Measurements from ENCODE around the gene ANKFY1. TPM values are rescaled to one million over a fixed set of nuclear protein-coding genes. Genes with fewer than 3 reads are reported as not detected.

The ANKFY1 gene
- total RNA-seq, 4 donors from 2014 or later = 25.6 to 70.6 (median 44.9) TPM

DNA sequence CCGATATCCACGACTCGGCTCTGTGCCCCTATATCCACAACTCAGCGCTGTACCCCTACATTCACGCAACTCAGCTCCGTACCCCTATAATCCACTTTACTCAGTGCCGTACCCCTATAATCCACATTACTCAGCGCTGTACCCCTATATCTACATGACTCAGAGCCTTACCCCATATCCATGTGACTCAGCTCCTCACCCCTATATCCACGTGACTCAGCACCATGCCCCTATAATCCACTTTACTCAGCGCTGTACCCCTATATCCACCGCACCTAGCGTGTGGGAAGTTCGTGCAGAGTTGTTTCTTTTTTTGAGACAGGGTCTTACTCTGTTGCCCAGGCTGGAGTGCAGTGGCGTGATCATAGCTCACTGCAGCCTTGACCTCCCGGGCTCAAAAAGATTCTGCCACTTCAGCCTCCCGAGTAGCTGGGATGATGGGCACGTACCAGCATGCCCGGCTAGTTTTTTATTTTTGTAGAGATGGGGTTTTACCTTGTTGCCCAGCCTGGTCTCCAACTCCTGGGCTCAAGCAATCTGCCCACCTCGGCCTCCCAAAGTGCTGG lies 103.4 kb downstream of the ANKFY1 start:
- H3K4me3 ChIP-seq = no peak overlapping the region
- peaks cover 43% of the 10 kb centered on the region for H3K36me3 ChIP-seq

GRCh38 chr17:4159761-4160160 lies 104.0 kb downstream of the ANKFY1 start:
- H3K36me3 ChIP-seq = peaks cover 43% of the 10 kb centered on the region
- no peak overlapping the region for H3K27ac ChIP-seq
- H3K9me3 ChIP-seq = no peaks in the 10 kb centered on the region
- DNase-seq (ENCODE audit: low spot score in 2 of 2) = no peak
- no peak for TF ChIP-seq EP300 (IDR thresholded peaks at IDR 0.05)
- TF ChIP-seq, protein P1, sequence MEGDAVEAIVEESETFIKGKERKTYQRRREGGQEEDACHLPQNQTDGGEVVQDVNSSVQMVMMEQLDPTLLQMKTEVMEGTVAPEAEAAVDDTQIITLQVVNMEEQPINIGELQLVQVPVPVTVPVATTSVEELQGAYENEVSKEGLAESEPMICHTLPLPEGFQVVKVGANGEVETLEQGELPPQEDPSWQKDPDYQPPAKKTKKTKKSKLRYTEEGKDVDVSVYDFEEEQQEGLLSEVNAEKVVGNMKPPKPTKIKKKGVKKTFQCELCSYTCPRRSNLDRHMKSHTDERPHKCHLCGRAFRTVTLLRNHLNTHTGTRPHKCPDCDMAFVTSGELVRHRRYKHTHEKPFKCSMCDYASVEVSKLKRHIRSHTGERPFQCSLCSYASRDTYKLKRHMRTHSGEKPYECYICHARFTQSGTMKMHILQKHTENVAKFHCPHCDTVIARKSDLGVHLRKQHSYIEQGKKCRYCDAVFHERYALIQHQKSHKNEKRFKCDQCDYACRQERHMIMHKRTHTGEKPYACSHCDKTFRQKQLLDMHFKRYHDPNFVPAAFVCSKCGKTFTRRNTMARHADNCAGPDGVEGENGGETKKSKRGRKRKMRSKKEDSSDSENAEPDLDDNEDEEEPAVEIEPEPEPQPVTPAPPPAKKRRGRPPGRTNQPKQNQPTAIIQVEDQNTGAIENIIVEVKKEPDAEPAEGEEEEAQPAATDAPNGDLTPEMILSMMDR (IDR thresholded peaks at IDR 0.05) = no peak
- no peak for TF ChIP-seq POLR2AphosphoS5 (IDR thresholded peaks at IDR 0.05)
- no peak for TF ChIP-seq POLR2A (IDR thresholded peaks at IDR 0.05)
- 96% methylated on average over 15 of the region's 15 CpGs for WGBS
- H3K4me1 ChIP-seq = peaks cover 43% of the 10 kb centered on the region
- H3K4me3 ChIP-seq = no peak overlapping the region
- no peaks in the 10 kb centered on the region for H3K27me3 ChIP-seq

More for the DNA sequence above, 103.4 kb downstream of the ANKFY1 start:
- no peak for DNase-seq (ENCODE audit: low spot score in 2 of 2)
- H3K4me1 ChIP-seq = peaks cover 50% of the 10 kb centered on the region
- H3K27me3 ChIP-seq = no peaks in the 10 kb centered on the region
- 88% methylated on average over 19 of the region's 19 CpGs for WGBS
- TF ChIP-seq POLR2A (IDR thresholded peaks at IDR 0.05) = no peak
- TF ChIP-seq, protein P1 (IDR thresholded peaks at IDR 0.05) = no peak
- no peak for TF ChIP-seq EP300 (IDR thresholded peaks at IDR 0.05)
- no peak for TF ChIP-seq POLR2AphosphoS5 (IDR thresholded peaks at IDR 0.05)
- H3K27ac ChIP-seq = peak overlapping the region; percentile 44
- no peaks in the 10 kb centered on the region for H3K9me3 ChIP-seq

GRCh38 chr17:4157618-4158333 lies 106.0 kb downstream of the ANKFY1 start:
- Histone ChIP-seq H3K9me3 (no peaks in the 10 kb centered on the region), H3K4me3 (no peak overlapping the region), H3K27me3 (no peaks in the 10 kb centered on the region), H3K4me1 (peaks cover 24% of the 10 kb centered on the region), H3K27ac (no peak overlapping the region), H3K36me3 (peaks cover 57% of the 10 kb centered on the region)
- WGBS = 95% methylated on average over 12 of the region's 12 CpGs
- TF ChIP-seq POLR2A (IDR thresholded peaks at IDR 0.05) = no peak
- no peak for TF ChIP-seq EP300 (IDR thresholded peaks at IDR 0.05)
- TF ChIP-seq, protein P1 (IDR thresholded peaks at IDR 0.05) = no peak
- TF ChIP-seq POLR2AphosphoS5 (IDR thresholded peaks at IDR 0.05) = no peak
- DNase-seq (ENCODE audit: low spot score in 2 of 2) = no peak

- DNase-seq (ENCODE audit: low spot score in 2 of 2) = no peak
- Histone ChIP-seq H3K27ac (no peak overlapping the region), H3K4me1 (peaks cover 14% of the 10 kb centered on the region), H3K9me3 (no peaks in the 10 kb centered on the region), H3K36me3 (peaks cover 64% of the 10 kb centered on the region), H3K4me3 (no peak overlapping the region), H3K27me3 (no peaks in the 10 kb centered on the region)
- TF ChIP-seq, protein P1 (IDR thresholded peaks at IDR 0.05) = no peak
- 86% methylated on average over 16 of the region's 16 CpGs for WGBS
Measured at GRCh38 chr17:4156750-4157381, 106.9 kb downstream of the ANKFY1 start.

- Histone ChIP-seq H3K9me3 (no peaks in the 10 kb centered on the region), H3K27me3 (no peaks in the 10 kb centered on the region), H3K27ac (no peak overlapping the region), H3K4me1 (peaks cover 7% of the 10 kb centered on the region), H3K4me3 (no peak overlapping the region), H3K36me3 (peaks cover 66% of the 10 kb centered on the region)
- 92% methylated on average over 10 of the region's 10 CpGs for WGBS
- DNase-seq (ENCODE audit: low spot score in 2 of 2) = no peak
- TF ChIP-seq POLR2AphosphoS5 (IDR thresholded peaks at IDR 0.05) (no peak), EP300 (IDR thresholded peaks at IDR 0.05) (no peak), POLR2A (IDR thresholded peaks at IDR 0.05) (no peak)
- TF ChIP-seq, protein P1 (IDR thresholded peaks at IDR 0.05) = no peak
Measured at GRCh38 chr17:4155980-4156620, 107.7 kb downstream of the ANKFY1 start.
